HepG2 (cell line): Measurements from ENCODE around the gene P2RY2. TPM values are rescaled to one million over a fixed set of nuclear protein-coding genes. Genes with fewer than 3 reads are reported as not detected.

Source experiments
- ATAC-seq: fragments of 200-7000 bp; cut with Tn5 transposase; 3 replicates; pipeline ENCODE4 v1.9.1; 2020; ENCODE audit warnings: mild to moderate bottlenecking, moderate library complexity
- BruUV-seq: library from RNA; stranded (reverse); fragments of 400-500 nt; replicated peaks from 2 replicates; lab custom pipeline; 2021; lab: Mats Ljungman, UMichigan
- CTCF ChIA-PET: fragments of 300-600 bp; formaldehyde crosslinking; extraction: SDS; loops from one replicate; lab custom pipeline; 2021; ENCODE audit warnings: low total read pairs, inconsistent platforms, low intra/inter-chr PET ratio; lab: Yijun Ruan, JAX
- POLR2A ChIA-PET: fragments of 350-600 bp; sonication (Branson Sonifier 250); formaldehyde crosslinking; loops from one replicate; lab custom pipeline; 2020; ENCODE audit warnings: antibody characterized with exemption, inconsistent platforms; lab: Yijun Ruan, JAX
- DNase-seq: peaks from one replicate; pipeline ENCODE4 v3.0.0-alpha.2; 2015; ENCODE audit warnings: low spot score
- FAIRE-seq: peaks from 3 replicates; lab custom pipeline; 2011; peaks lifted over from hg19 to GRCh38; lab: Jason Lieb, UNC
- H2AFZ ChIP-seq: one replicate; pipeline ENCODE4 v1.6.1; 2011; ENCODE audit warnings: low read length, inconsistent platforms
- H3K27ac ChIP-seq: fragments of 300-600 bp; 3 replicates; pipeline ENCODE4 v1.8.0; 2011; ENCODE audit warnings: mixed run types, mild to moderate bottlenecking, mixed read lengths, low read length, inconsistent platforms; ENCODE audit not compliant: insufficient read depth; ENCODE audit errors: extremely low read length
- H3K27me3 ChIP-seq, 2 experiments: fragments of 200-600 bp in 1 of 2; 2 replicates in 1 of 2; 3 replicates in 1 of 2; pipeline versions ENCODE4 v1.6.0 to v1.8.0; 2011; ENCODE audit warnings: low read length in 2 of 2, mild to moderate bottlenecking in 2 of 2, moderate library complexity in 2 of 2, inconsistent platforms in 1 of 2; ENCODE audit not compliant: insufficient read depth in 2 of 2, control insufficient read depth in 1 of 2
- H3K36me3 ChIP-seq, 2 experiments: fragments of 200-600 bp in 1 of 2; replicated peaks in 1 of 2; 2 replicates in 1 of 2; 3 replicates in 1 of 2; pipeline versions ENCODE4 v1.5.1 to v1.8.0; 2011; ENCODE audit warnings: low read length in 2 of 2, inconsistent platforms in 1 of 2; ENCODE audit not compliant: insufficient read depth in 2 of 2, control insufficient read depth in 1 of 2
- H3K4me1 ChIP-seq: 2 replicates; pipeline ENCODE4 v1.5.1; 2012; ENCODE audit warnings: low read length, inconsistent platforms; ENCODE audit not compliant: insufficient read depth
- H3K4me2 ChIP-seq: 2 replicates; pipeline ENCODE4 v1.6.0; 2011; ENCODE audit warnings: low read depth, low read length, inconsistent platforms
- H3K4me3 ChIP-seq, 3 experiments: fragments of 200-600 bp in 1 of 3; sonication (generic), shearing (Covaris generic) in 1 of 3; replicated peaks in 1 of 3; 2 replicates each; pipeline ENCODE4 v1.5.1; 2011 to 2016; ENCODE audit warnings: low read length in 3 of 3, inconsistent platforms in 2 of 3, low read depth in 2 of 3, mild to moderate bottlenecking in 2 of 3, control low read depth in 1 of 3, mixed read lengths in 1 of 3; ENCODE audit not compliant: insufficient read depth in 1 of 3
- H3K79me2 ChIP-seq: one replicate; pipeline ENCODE4 v1.6.1; 2011; ENCODE audit warnings: low read length, inconsistent platforms; ENCODE audit not compliant: insufficient read depth
- H3K9ac ChIP-seq: 2 replicates; pipeline ENCODE4 v1.6.0; 2011; ENCODE audit warnings: mild to moderate bottlenecking, low read depth, low read length, inconsistent platforms; ENCODE audit not compliant: insufficient read depth
- H3K9me3 ChIP-seq: 2 replicates; pipeline ENCODE4 v1.5.1; 2012; ENCODE audit warnings: mild to moderate bottlenecking, low read length
- H4K20me1 ChIP-seq: 2 replicates; pipeline ENCODE4 v1.6.0; 2011; ENCODE audit warnings: inconsistent platforms, mild to moderate bottlenecking, low read length, moderate library complexity; ENCODE audit not compliant: insufficient read depth
- GPBP1L1 ChIP-seq: sonication (generic); formaldehyde crosslinking; IDR thresholded peaks from 2 replicates; pipeline ENCODE4 v1.5.0; 2020; ENCODE audit warnings: mild to moderate bottlenecking, missing genetic modification reagents
- HOMEZ ChIP-seq: IDR thresholded peaks from 2 replicates; pipeline ENCODE4 v1.6.1; 2016; ENCODE audit warnings: low read depth
- KDM2A ChIP-seq: sonication (generic); formaldehyde crosslinking; IDR thresholded peaks from 2 replicates; pipeline ENCODE4 v1.4.0; 2020; ENCODE audit warnings: low read depth, missing genetic modification reagents, borderline replicate concordance
- MLLT10 ChIP-seq: sonication (generic); formaldehyde crosslinking; IDR thresholded peaks from 2 replicates; pipeline ENCODE4 v1.4.0; 2020; ENCODE audit warnings: missing genetic modification reagents
- MLX ChIP-seq: IDR thresholded peaks from 2 replicates; pipeline ENCODE4 v1.6.1; 2016
- POLR2G ChIP-seq: fragments of 200-400 bp; formaldehyde crosslinking; IDR thresholded peaks from 2 replicates; pipeline ENCODE4 v1.6.1; 2018; ENCODE audit warnings: mild to moderate bottlenecking, low read depth, low read length, moderate library complexity
- SALL2 ChIP-seq: sonication (generic); formaldehyde crosslinking; IDR thresholded peaks from 2 replicates; pipeline ENCODE4 v1.8.1; 2023; ENCODE audit warnings: mild to moderate bottlenecking, missing genetic modification reagents, inconsistent platforms
- SRF ChIP-seq: IDR thresholded peaks from 2 replicates; pipeline ENCODE4 v1.6.1; 2011; ENCODE audit warnings: mild to moderate bottlenecking, low read depth, low read length, moderate library complexity
- TEAD2 ChIP-seq: sonication (generic); formaldehyde crosslinking; IDR thresholded peaks from 2 replicates; pipeline ENCODE4 v1.9.0; 2021; ENCODE audit warnings: missing genetic modification reagents
- THAP7 ChIP-seq: sonication (generic); formaldehyde crosslinking; IDR thresholded peaks from 2 replicates; pipeline ENCODE4 v1.8.1; 2023; ENCODE audit warnings: mild to moderate bottlenecking, missing genetic modification reagents
- ZFP62 ChIP-seq: sonication (generic); formaldehyde crosslinking; IDR thresholded peaks from 2 replicates; pipeline ENCODE4 v1.4.0; 2020; ENCODE audit warnings: missing genetic modification reagents
- ZNF225 ChIP-seq: sonication (generic); formaldehyde crosslinking; IDR thresholded peaks from 2 replicates; pipeline ENCODE4 v1.4.0; 2020; ENCODE audit warnings: mild to moderate bottlenecking, missing genetic modification reagents
- ZNF547 ChIP-seq: sonication (generic); formaldehyde crosslinking; IDR thresholded peaks from 2 replicates; pipeline ENCODE4 v1.5.1; 2020; ENCODE audit warnings: mild to moderate bottlenecking, missing genetic modification reagents
- ZNF558 ChIP-seq: sonication (generic); formaldehyde crosslinking; IDR thresholded peaks from 2 replicates; pipeline ENCODE4 v1.9.0; 2022; ENCODE audit warnings: mild to moderate bottlenecking, missing genetic modification reagents, borderline replicate concordance
- ZNF768 ChIP-seq: sonication (generic); formaldehyde crosslinking; IDR thresholded peaks from 2 replicates; pipeline ENCODE4 v1.4.0; 2020; ENCODE audit warnings: missing genetic modification reagents
- WGBS: methylation state at CpG from one replicate; pipeline ENCODE4 v1.1.6; 2017; ENCODE audit warnings: low lambda C conversion rate; 5-methylcytosine and 5-hydroxymethylcytosine counted together
- in situ Hi-C: cut with HindIII; loops from 2 replicates; pipeline ENCODE4 v1.10.0; 2017; ENCODE audit warnings: low pct_unique_long_range_greater_than_20kb; ENCODE audit not compliant: extremely low pct_ligation_motif_present
- intact Hi-C: fragments of 100-400 bp; cut with micrococcal nuclease; formaldehyde crosslinking; loops from one replicate; pipeline ENCODE4 v1.10.0; 2022; ENCODE audit not compliant: unreplicated experiment
- polyA plus RNA-seq, 8 experiments: library from polyadenylated mRNA; depleted of rRNA in 3 of 8; stranded (reverse) in 7 of 8; unstranded in 1 of 8; fragments of >200 nt; fragmentation: Illumina TruSeq in 4 of 8; extraction: Trizol in 4 of 8; gene quantifications; 2 replicates each; pipeline versions ENCODE4 v1.2.1 to v1.2.3, GENCODE V29; 2011 to 2016; ENCODE audit warnings: low read depth in 4 of 8, missing spikeins in 1 of 8, mixed read lengths in 1 of 8; ENCODE audit not compliant: insufficient read depth in 1 of 8
- total RNA-seq, 5 experiments: library from RNA; depleted of rRNA; stranded (reverse); fragments of >200 nt; fragmentation: Illumina TruSeq; extraction: Trizol; gene quantifications; 2 replicates each; pipeline ENCODE4 v1.2.3, GENCODE V29; 2016; ENCODE audit warnings: low read depth in 1 of 5

Gene P2RY2
- total and polyA plus RNA-seq, 2 of the 13 experiments (the other 11 are each of a cell fraction or from before 2014, with no cell fraction given) = 0.95 to 3.1 TPM

- no peak overlapping the region for H3K27ac ChIP-seq
- 43% methylated on average over 8 of the region's 10 CpGs for WGBS
- no TSS peak for BruUV-seq
- no peak for DNase-seq
- H2AFZ ChIP-seq = no peak overlapping the region
- in situ Hi-C loops (loop anchor here (5.0 kb wide), 2 partner anchors 51 to 101 kb away; no protein-coding TSS in a partner anchor), intact Hi-C loops (no loop called here)
- H3K4me2 ChIP-seq = no peak overlapping the region
- H3K9me3 ChIP-seq = no peaks in the 10 kb centered on the region
- no peaks in the 10 kb centered on the region for H3K79me2 ChIP-seq
- H3K4me1 ChIP-seq = peaks cover 28% of the 10 kb centered on the region
- H3K27me3 ChIP-seq = peaks cover 3 to 33% of the 10 kb centered on the region in 2 experiments; a peak in 3 of 5 replicates
- no peak for FAIRE-seq
- H3K36me3 ChIP-seq = no peaks in the 10 kb centered on the region
- TF ChIP-seq TEAD2 (CRISPR knock-in tag) (no peak), SALL2 (CRISPR knock-in tag) (no peak), ZNF768 (CRISPR knock-in tag) (peak; percentile 95)
- H4K20me1 ChIP-seq = no peaks in the 10 kb centered on the region
- no peak for ATAC-seq
- CTCF ChIA-PET = interaction anchor here (2.1 to 3.5 kb wide), 3 partner anchors 51 to 103 kb away, joined by 6 to 39 read pairs (median 28); no protein-coding TSS in a partner anchor
- H3K9ac ChIP-seq = no peak overlapping the region
- no peak overlapping the region for H3K4me3 ChIP-seq
- POLR2A ChIA-PET = no interaction called here
Observed at GRCh38 chr11:73186294-73186850, 31.7 kb upstream of the P2RY2 start.

- Histone ChIP-seq H2AFZ (no peak overlapping the region), H3K9ac (no peak overlapping the region), H3K4me1 (peaks cover 22% of the 10 kb centered on the region), H3K27me3 (peaks cover 3 to 34% of the 10 kb centered on the region in 2 experiments; a peak in 3 of 5 replicates), H3K79me2 (no peaks in the 10 kb centered on the region), H3K36me3 (no peaks in the 10 kb centered on the region), H3K27ac (no peak overlapping the region), H3K4me3 (no peak overlapping the region), H4K20me1 (no peaks in the 10 kb centered on the region), H3K9me3 (no peaks in the 10 kb centered on the region), H3K4me2 (no peak overlapping the region)
- BruUV-seq = no TSS peak
- POLR2A ChIA-PET = no interaction called here
- ATAC-seq (no peak), FAIRE-seq (no peak), DNase-seq (no peak)
- CTCF ChIA-PET = interaction anchor here (2.1 to 3.5 kb wide), 2 partner anchors 50 to 56 kb away, joined by 6 to 39 read pairs; no protein-coding TSS in a partner anchor
- 20% methylated on average over 4 of the region's 4 CpGs for WGBS
- in situ Hi-C loops (loop anchor here (5.0 kb wide), 2 partner anchors 50 to 100 kb away; no protein-coding TSS in a partner anchor), intact Hi-C loops (no loop called here)
- TF ChIP-seq THAP7 (CRISPR knock-in tag) = no peak
- no peak for TF ChIP-seq MLLT10 (CRISPR knock-in tag)
- no peak for TF ChIP-seq ZFP62 (CRISPR knock-in tag)
- no peak for TF ChIP-seq SRF
- no peak for TF ChIP-seq ZNF547
- TF ChIP-seq KDM2A = no peak
- TF ChIP-seq MLX (CRISPR knock-in tag) = no peak
- TF ChIP-seq ZNF558 = no peak
- no peak for TF ChIP-seq POLR2G
- no peak for TF ChIP-seq HOMEZ
- no peak for TF ChIP-seq GPBP1L1 (CRISPR knock-in tag)
- no peak for TF ChIP-seq ZNF225 (CRISPR knock-in tag)
Observed at GRCh38 chr11:73186886-73187285, 31.2 kb upstream of the P2RY2 start.
